ENCODE results near the gene CLDN18. TPM values are rescaled to one million over a fixed set of nuclear protein-coding genes. Genes with fewer than 3 reads are reported as not detected.

CLDN18 gene
- total RNA-seq: 19.5 and 22.2 TPM in 2 replicates
- long read RNA-seq, transcript CLDN18-202 (5 exons, 3,434 nt): major isoform, 129 of 157 reads
- long read RNA-seq, transcript CLDN18-201 (5 exons, 3,520 nt): minor isoform, 19 of 157 reads
- long read RNA-seq, partial matches to known transcripts: 3 of 157 reads
- long read RNA-seq, other reads (novel, unspliced or antisense): 6 of 157 reads

GRCh38 chr3:138009476-138010272, at the start of gene CLDN18:
TSS of gene CLDN18 (plus strand) at chr3:138010165. CDS start at chr3:138010226, 61 bp downstream.
- peak within 1 kb of the TSS; percentile 78 for H3K27ac Mint-ChIP-seq
- H3K9me3 Mint-ChIP-seq (ENCODE audit: low read depth): no peaks in the 10 kb centered on the region
- peaks cover 23% of the 10 kb centered on the region for H3K36me3 Mint-ChIP-seq (ENCODE audit: insufficient read depth)
- peaks cover 22% of the 10 kb centered on the region for H3K4me1 Mint-ChIP-seq (ENCODE audit: low read depth)
- TF ChIP-seq CTCF (IDR thresholded peaks at IDR 0.05; ENCODE audit: unreplicated experiment): no peak
- peaks cover 10% of the 10 kb centered on the region for H3K27me3 Mint-ChIP-seq
- peak within 1 kb of the TSS; percentile 3 for H3K4me3 Mint-ChIP-seq (ENCODE audit: low read depth)
- DNase-seq (ENCODE audit: low spot score, unreplicated experiment): no peak

GRCh38 chr3:137962251-137962650, 47.7 kb upstream of the CLDN18 start:
- DNase-seq (ENCODE audit: low spot score, unreplicated experiment): no peak
- Mint-ChIP-seq H3K36me3 (ENCODE audit: insufficient read depth) (no peaks in the 10 kb centered on the region), H3K9me3 (ENCODE audit: low read depth) (no peaks in the 10 kb centered on the region), H3K4me1 (ENCODE audit: low read depth) (no peaks in the 10 kb centered on the region), H3K27ac (no peak overlapping the region), H3K4me3 (ENCODE audit: low read depth) (no peak overlapping the region), H3K27me3 (peaks cover 11% of the 10 kb centered on the region)
- TF ChIP-seq CTCF (IDR thresholded peaks at IDR 0.05; ENCODE audit: unreplicated experiment): no peak

- H3K27me3 Mint-ChIP-seq: peaks cover 11% of the 10 kb centered on the region
- H3K9me3 Mint-ChIP-seq (ENCODE audit: low read depth): no peaks in the 10 kb centered on the region
- no peak overlapping the region for H3K4me3 Mint-ChIP-seq (ENCODE audit: low read depth)
- TF ChIP-seq CTCF (IDR thresholded peaks at IDR 0.05; ENCODE audit: unreplicated experiment): no peak
- no peak for DNase-seq (ENCODE audit: low spot score, unreplicated experiment)
- H3K36me3 Mint-ChIP-seq (ENCODE audit: insufficient read depth): no peaks in the 10 kb centered on the region
- H3K27ac Mint-ChIP-seq: no peak overlapping the region
- no peaks in the 10 kb centered on the region for H3K4me1 Mint-ChIP-seq (ENCODE audit: low read depth)
Measured at GRCh38 chr3:137963463-137963862, 46.5 kb upstream of the CLDN18 start.

DNA sequence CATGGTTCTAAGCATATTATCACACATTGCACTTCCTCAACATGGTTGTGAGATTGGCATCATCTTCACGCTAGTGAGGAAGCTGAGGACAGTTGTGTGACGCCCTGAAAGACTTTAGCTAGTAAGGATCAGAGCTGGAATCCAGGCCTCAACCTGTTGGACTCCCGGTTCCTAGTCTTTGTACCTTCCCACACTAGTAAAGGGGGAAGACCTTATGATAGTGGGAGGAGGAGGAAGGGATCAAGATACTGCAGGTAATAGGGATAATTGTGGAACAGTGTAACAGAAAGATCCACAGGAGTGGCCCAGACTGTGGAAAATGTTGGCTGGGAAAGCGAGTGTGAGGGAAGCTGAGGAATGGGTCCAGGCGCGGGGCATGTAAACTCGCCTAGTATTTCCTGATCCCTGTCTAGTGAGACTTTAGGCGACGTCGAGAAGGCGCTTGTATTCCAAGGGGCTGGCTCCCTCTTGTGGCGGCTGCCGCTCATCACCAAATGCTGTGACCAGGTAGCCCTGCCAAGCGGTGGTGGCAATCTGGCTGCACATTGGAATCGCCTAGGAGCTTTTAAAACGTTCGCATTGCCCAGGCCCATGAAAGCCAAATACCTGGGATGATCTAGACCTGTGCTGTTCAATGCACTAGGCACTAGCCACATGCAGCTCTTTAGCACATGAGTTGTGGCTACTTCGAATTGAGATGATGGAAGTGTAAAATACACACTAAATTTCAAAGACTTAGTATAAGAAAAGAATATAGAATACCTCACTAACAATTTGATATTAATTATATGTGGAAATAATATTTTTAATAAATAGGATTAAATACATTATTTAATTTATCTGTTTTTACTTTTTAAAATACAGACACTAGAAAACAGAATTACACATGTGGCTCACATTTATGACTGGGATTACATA, 38.8 kb upstream of the CLDN18 start:
- Mint-ChIP-seq H3K4me1 (ENCODE audit: low read depth) (no peaks in the 10 kb centered on the region), H3K9me3 (ENCODE audit: low read depth) (peaks cover 3% of the 10 kb centered on the region), H3K36me3 (ENCODE audit: insufficient read depth) (no peaks in the 10 kb centered on the region), H3K27ac (no peak overlapping the region), H3K4me3 (ENCODE audit: low read depth) (no peak overlapping the region), H3K27me3 (peaks cover 11% of the 10 kb centered on the region)
- peak; percentile 95 for TF ChIP-seq CTCF (IDR thresholded peaks at IDR 0.05; ENCODE audit: unreplicated experiment)
- DNase-seq (ENCODE audit: low spot score, unreplicated experiment): peak; percentile 76

- Mint-ChIP-seq H3K4me1 (ENCODE audit: low read depth) (no peaks in the 10 kb centered on the region), H3K9me3 (ENCODE audit: low read depth) (peaks cover 3% of the 10 kb centered on the region), H3K27ac (no peak overlapping the region), H3K36me3 (ENCODE audit: insufficient read depth) (no peaks in the 10 kb centered on the region), H3K4me3 (ENCODE audit: low read depth) (no peak overlapping the region), H3K27me3 (peaks cover 11% of the 10 kb centered on the region)
- no peak for TF ChIP-seq CTCF (IDR thresholded peaks at IDR 0.05; ENCODE audit: unreplicated experiment)
- DNase-seq (ENCODE audit: low spot score, unreplicated experiment): no peak
Measured at GRCh38 chr3:137972396-137972795, 37.6 kb upstream of the CLDN18 start.
